Upper lobe of left lung (tissue), 6 donors: ENCODE measurements around the gene SPOCD1. TPM values are rescaled to one million over a fixed set of nuclear protein-coding genes. Genes with fewer than 3 reads are reported as not detected.

Source experiments
- ATAC-seq, 2 donors: fragments of 200-7000 bp; cut with Tn5 transposase; one replicate each; pipeline ENCODE4 v1.9.1; 2022; ENCODE audit warnings: mild to moderate bottlenecking in 2 of 2, moderate library complexity in 2 of 2; ENCODE audit not compliant: low FRiP score in 2 of 2
- DNase-seq, 2 donors: peaks; one replicate each; pipeline ENCODE4 v3.0.0-alpha.2; 2019 to 2020
- H3K27ac ChIP-seq, 4 donors: fragments of 200-600 bp; sonication (generic); one replicate each; pipeline ENCODE4 v1.5.1; 2016 to 2019
- H3K27me3 ChIP-seq, 4 donors: fragments of 200-600 bp; sonication (generic); one replicate each; pipeline ENCODE4 v1.5.1; 2017 to 2019
- H3K36me3 ChIP-seq, 4 donors: fragments of 200-600 bp; sonication (generic); one replicate each; pipeline ENCODE4 v1.5.1; 2016 to 2019
- H3K4me1 ChIP-seq, 4 donors: fragments of 200-600 bp; sonication (generic); one replicate each; pipeline ENCODE4 v1.5.1; 2018 to 2019
- H3K4me3 ChIP-seq, 4 donors: fragments of 200-600 bp; sonication (generic); one replicate each; pipeline ENCODE4 v1.5.1; 2017 to 2019; ENCODE audit warnings: mild to moderate bottlenecking in 2 of 4, moderate library complexity in 1 of 4
- H3K9me3 ChIP-seq, 4 donors: fragments of 200-600 bp; sonication (generic); one replicate each; pipeline ENCODE4 v1.5.1; 2018 to 2019
- EP300 ChIP-seq, 4 donors: sonication (generic); formaldehyde crosslinking; IDR thresholded peaks; one replicate each; pipeline ENCODE4 v1.5.1; 2017; ENCODE audit warnings: antibody characterized with exemption in 4 of 4, control low read depth in 2 of 4
- POLR2A ChIP-seq, 4 donors: fragments of 450-650 bp; IDR thresholded peaks; one replicate each; pipeline ENCODE4 v1.5.1; 2016 to 2017; ENCODE audit warnings: antibody characterized with exemption in 4 of 4, mild to moderate bottlenecking in 2 of 4
- POLR2AphosphoS5 ChIP-seq, 2 donors: sonication (generic); formaldehyde crosslinking; IDR thresholded peaks; one replicate each; pipeline ENCODE4 v1.5.1; 2017; ENCODE audit warnings: antibody characterized with exemption in 2 of 2
- whole genome bisulfite sequencing, 2 donors: methylation state at CpG; one replicate each; pipeline ENCODE4 v1.1.5; 2017 to 2018; 5-methylcytosine and 5-hydroxymethylcytosine counted together
- total RNA-seq, 6 donors: library from RNA; depleted of rRNA in 4 of 6; stranded (reverse); fragments of >200 nt in 4 of 6; gene quantifications; one replicate each; pipeline versions ENCODE4 v1.1.0 to v1.2.1, GENCODE V29; 2016 to 2021
- TF ChIP-seq, protein P1 (sequence below), 6 experiments: fragments of 450-650 bp in 4 of 6; fragments of 200-600 bp in 2 of 6; sonication (generic) in 2 of 6; IDR thresholded peaks; one replicate each; pipeline ENCODE4 v1.5.1; 2016 to 2019; ENCODE audit warnings: antibody characterized with exemption in 6 of 6
- donor health status: DM: no; HTN: no; CAD: no; lungs with moderate emphysema.
- donor health status: DM: no; HTN: yes; CAD: no; lungs with severe emphysema.

The SPOCD1 gene
- total RNA-seq, 6 donors from 2014 or later, result 7.3 to 63.3 (median 10.4) TPM

DNA sequence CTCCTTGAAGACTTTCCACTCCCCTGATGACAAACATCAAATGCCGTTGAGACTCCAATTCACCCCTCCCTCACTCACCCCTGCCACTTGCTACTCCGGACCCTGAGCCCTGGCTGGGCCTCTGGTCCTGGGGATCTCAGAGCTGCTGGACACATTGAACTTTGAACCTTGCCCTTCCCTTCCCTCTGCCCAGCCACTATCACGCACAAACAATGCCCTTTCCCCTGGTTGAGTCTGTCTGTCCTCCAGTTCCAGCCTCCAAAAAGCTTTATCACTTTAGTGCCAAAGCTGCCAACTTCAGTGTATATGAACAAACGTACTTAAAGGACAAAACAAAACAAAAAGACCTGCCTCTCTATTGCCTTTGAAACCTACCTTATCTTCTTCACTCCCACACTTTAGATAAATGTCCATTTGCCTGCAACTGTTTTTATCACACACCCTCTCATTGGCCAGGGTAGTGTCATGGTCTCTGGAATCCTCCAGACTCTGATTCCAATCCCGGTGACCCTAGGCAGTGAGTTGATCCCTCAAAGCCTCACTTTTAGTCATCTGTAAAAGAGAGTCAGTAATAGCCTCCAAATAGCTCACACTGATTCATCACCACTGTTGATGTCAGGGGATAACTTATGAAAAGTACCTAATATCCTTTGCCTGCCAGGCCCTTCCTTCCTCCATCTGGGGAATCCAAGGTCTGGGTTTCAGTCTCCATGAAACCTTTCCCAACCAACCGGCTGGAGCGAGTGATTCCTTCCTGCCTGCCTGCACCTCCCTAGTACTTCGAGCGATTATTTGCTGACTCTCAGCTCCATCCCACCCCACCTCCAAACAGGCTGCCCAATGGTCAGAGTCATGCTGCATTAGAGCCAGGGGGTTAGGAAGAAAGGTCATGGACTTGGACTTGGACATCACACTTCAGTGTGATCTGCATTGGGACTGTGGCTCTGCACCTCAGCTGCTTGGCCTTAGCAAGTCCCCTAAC lies 15.9 kb upstream of the SPOCD1 start:
- no peaks in the 10 kb centered on the region for H3K27me3 ChIP-seq
- H3K27ac ChIP-seq, result no peak overlapping the region
- no peaks in the 10 kb centered on the region for H3K4me1 ChIP-seq
- TF ChIP-seq EP300 (IDR thresholded peaks at IDR 0.05) (no peak), POLR2A (IDR thresholded peaks at IDR 0.05) (no peak), POLR2AphosphoS5 (IDR thresholded peaks at IDR 0.05) (no peak)
- TF ChIP-seq, protein P1, sequence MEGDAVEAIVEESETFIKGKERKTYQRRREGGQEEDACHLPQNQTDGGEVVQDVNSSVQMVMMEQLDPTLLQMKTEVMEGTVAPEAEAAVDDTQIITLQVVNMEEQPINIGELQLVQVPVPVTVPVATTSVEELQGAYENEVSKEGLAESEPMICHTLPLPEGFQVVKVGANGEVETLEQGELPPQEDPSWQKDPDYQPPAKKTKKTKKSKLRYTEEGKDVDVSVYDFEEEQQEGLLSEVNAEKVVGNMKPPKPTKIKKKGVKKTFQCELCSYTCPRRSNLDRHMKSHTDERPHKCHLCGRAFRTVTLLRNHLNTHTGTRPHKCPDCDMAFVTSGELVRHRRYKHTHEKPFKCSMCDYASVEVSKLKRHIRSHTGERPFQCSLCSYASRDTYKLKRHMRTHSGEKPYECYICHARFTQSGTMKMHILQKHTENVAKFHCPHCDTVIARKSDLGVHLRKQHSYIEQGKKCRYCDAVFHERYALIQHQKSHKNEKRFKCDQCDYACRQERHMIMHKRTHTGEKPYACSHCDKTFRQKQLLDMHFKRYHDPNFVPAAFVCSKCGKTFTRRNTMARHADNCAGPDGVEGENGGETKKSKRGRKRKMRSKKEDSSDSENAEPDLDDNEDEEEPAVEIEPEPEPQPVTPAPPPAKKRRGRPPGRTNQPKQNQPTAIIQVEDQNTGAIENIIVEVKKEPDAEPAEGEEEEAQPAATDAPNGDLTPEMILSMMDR (IDR thresholded peaks at IDR 0.05), result no peak
- WGBS, 2 donors, result 82 to 84% methylated on average over 9 of the region's 9 CpGs
- H3K4me3 ChIP-seq, result no peak overlapping the region
- H3K9me3 ChIP-seq, result no peaks in the 10 kb centered on the region
- no peak for ATAC-seq
- H3K36me3 ChIP-seq, result no peaks in the 10 kb centered on the region
- DNase-seq, result no peak

DNA sequence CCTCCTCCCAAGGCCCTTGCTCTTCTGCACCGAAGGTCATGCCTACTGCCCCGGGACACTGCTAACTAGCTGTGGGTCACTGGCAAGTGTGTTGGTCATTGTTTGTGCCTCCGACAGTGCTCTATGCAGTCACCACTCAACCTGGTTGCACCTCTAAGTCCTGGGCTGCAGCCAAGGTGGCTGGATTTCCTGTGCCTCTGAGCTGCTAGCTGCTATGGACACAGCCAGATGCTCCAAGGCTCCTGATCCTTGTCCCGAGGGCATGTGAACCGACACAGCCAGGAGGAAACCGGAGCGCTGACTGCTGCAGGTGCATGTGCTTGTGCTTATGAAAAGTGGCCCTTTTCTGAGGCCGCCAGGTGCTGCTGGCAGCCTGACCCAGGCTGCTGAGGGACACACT lies 14.7 kb upstream of the SPOCD1 start:
- TF ChIP-seq POLR2AphosphoS5 (IDR thresholded peaks at IDR 0.05) (no peak), POLR2A (IDR thresholded peaks at IDR 0.05) (no peak), EP300 (IDR thresholded peaks at IDR 0.05) (no peak)
- TF ChIP-seq, protein P1 (IDR thresholded peaks at IDR 0.05), result no peak
- DNase-seq, result no peak
- no peak for ATAC-seq
- H3K4me3 ChIP-seq, result no peak overlapping the region
- no peaks in the 10 kb centered on the region for H3K9me3 ChIP-seq
- H3K4me1 ChIP-seq, result no peaks in the 10 kb centered on the region
- WGBS, 2 donors, result 84% methylated on average over 8 of the region's 8 CpGs; no CpG with 5 or more reads in 1 of the 2 donors
- H3K36me3 ChIP-seq, result no peaks in the 10 kb centered on the region
- no peak overlapping the region for H3K27ac ChIP-seq
- no peaks in the 10 kb centered on the region for H3K27me3 ChIP-seq

DNA sequence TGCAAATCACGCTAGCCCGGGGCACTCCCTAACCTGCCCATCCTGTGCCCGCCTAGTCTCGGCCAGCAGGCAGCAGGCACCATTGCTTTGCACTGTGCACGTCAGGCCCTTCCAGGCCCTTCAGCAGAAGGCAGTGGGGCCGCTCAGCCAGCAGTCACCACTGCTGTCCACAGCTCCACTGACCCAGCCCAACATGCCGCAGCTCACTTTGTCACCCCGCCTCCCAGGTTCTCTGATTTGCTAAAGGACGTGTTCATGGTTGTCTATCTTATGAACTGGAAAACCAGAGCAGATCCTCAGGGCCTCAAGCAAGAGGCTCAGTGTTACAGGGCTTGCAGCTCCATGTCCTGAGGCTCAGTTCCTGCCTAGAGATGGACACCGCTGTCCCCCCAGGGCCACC lies 14.2 kb upstream of the SPOCD1 start:
- TF ChIP-seq, protein P1 (IDR thresholded peaks at IDR 0.05), result no peak
- no peak for TF ChIP-seq POLR2AphosphoS5 (IDR thresholded peaks at IDR 0.05)
- Histone ChIP-seq H3K4me3 (no peak overlapping the region), H3K9me3 (no peaks in the 10 kb centered on the region), H3K27ac (no peak overlapping the region), H3K4me1 (no peaks in the 10 kb centered on the region), H3K36me3 (no peaks in the 10 kb centered on the region), H3K27me3 (no peaks in the 10 kb centered on the region)
- ATAC-seq (no peak), DNase-seq (no peak)
- 85 to 93% methylated on average over 6 to 10 of the region's 10 CpGs for WGBS, 2 donors

DNA sequence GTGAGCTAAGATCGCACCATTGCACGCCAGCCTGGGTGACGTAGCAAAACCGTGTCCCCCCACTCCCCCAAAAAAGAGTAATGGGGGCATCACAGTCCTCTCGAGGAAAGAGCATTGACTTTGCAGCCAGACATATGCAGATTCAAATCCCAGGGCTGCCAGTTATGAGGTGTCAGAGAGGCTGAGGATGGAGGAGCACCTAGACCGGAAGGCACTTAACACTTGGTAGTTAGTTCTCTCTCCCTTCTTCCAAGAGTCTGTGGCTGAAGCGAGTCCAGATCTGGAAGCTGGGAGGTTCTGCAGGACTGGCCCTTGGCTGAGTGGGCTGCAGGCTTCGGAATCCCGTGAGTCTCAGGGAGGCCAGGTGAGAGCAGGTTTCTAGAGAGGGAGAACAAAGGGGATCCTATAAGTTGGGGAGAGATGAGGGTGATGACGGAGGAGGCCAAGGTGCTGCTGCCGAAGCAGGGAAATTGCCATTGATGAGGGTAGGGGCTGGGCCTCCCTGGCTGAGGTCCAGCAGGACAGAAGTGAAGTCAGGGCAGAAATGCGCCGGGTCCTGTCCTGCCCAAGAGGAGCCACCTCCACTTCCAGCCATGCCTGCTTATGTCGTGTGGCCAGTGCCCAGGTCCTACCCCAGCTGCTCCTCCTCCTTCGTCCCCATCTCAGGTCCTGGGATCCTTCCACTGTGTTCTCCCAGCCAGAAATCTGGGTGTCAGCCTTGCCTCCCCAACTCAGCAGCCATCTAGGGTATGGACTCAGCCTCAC lies 13.3 kb upstream of the SPOCD1 start:
- Histone ChIP-seq H3K4me3 (no peak overlapping the region), H3K27me3 (no peaks in the 10 kb centered on the region), H3K4me1 (no peaks in the 10 kb centered on the region), H3K9me3 (no peaks in the 10 kb centered on the region), H3K27ac (no peak overlapping the region), H3K36me3 (no peaks in the 10 kb centered on the region)
- 89 to 91% methylated on average over 13 to 15 of the region's 15 CpGs for WGBS, 2 donors
- TF ChIP-seq, protein P1 (IDR thresholded peaks at IDR 0.05), result no peak
- TF ChIP-seq POLR2AphosphoS5 (IDR thresholded peaks at IDR 0.05), result no peak
- TF ChIP-seq EP300 (IDR thresholded peaks at IDR 0.05), result no peak
- no peak for TF ChIP-seq POLR2A (IDR thresholded peaks at IDR 0.05)
- no peak for ATAC-seq
- DNase-seq, result no peak
